WTC11 (cell line): Measurements from ENCODE around the gene KRTAP9-8. TPM values are rescaled to one million over a fixed set of nuclear protein-coding genes. Genes with fewer than 3 reads are reported as not detected.

Experiments
- ATAC-seq: fragments of 200-7000 bp; cut with Tn5 transposase; 2 replicates; pipeline ENCODE4 v1.10.0; 2021; ENCODE audit warnings: mild to moderate bottlenecking, moderate library complexity
- CTCF ChIA-PET: fragments of 300-600 bp; sonication (Branson Sonifier 250); formaldehyde crosslinking; loops from one replicate; lab custom pipeline; 2021; ENCODE audit warnings: antibody characterized with exemption; lab: Charles Lee
- POLR2A ChIA-PET: fragments of 350-600 bp; sonication (Branson Sonifier 250); formaldehyde crosslinking; loops from one replicate; lab custom pipeline; 2021; ENCODE audit warnings: antibody characterized with exemption; lab: Charles Lee
- DNase-seq: peaks from one replicate; pipeline ENCODE4 v3.0.0; 2021; ENCODE audit warnings: low spot score
- H3K27ac Mint-ChIP-seq: 2 replicates; pipeline ENCODE4 v1.8.0; 2021; ENCODE audit warnings: mixed read lengths
- H3K27me3 Mint-ChIP-seq: 2 replicates; pipeline ENCODE4 v1.8.0; 2021; ENCODE audit warnings: low read depth, mild to moderate bottlenecking, moderate library complexity, mixed read lengths
- H3K36me3 Mint-ChIP-seq: 2 replicates; pipeline ENCODE4 v1.8.0; 2021; ENCODE audit warnings: mixed read lengths
- H3K4me1 Mint-ChIP-seq: 2 replicates; pipeline ENCODE4 v1.8.0; 2022; ENCODE audit warnings: mixed read lengths
- H3K4me3 Mint-ChIP-seq: 2 replicates; pipeline ENCODE4 v1.8.0; 2021; ENCODE audit warnings: mild to moderate bottlenecking, moderate library complexity, mixed read lengths
- H3K9me3 Mint-ChIP-seq: 2 replicates; pipeline ENCODE4 v1.8.0; 2021; ENCODE audit warnings: mixed read lengths
- ATF6 ChIP-seq: sonication (generic); formaldehyde crosslinking; IDR thresholded peaks from 2 replicates; pipeline ENCODE4 v1.8.1; 2023; ENCODE audit warnings: mild to moderate bottlenecking, missing genetic modification reagents
- CBFB ChIP-seq: sonication (generic); formaldehyde crosslinking; IDR thresholded peaks from 2 replicates; pipeline ENCODE4 v1.8.1; 2022; ENCODE audit warnings: mild to moderate bottlenecking, low read depth, missing genetic modification reagents
- CREB1 ChIP-seq: sonication (generic); formaldehyde crosslinking; IDR thresholded peaks from 2 replicates; pipeline ENCODE4 v1.8.0; 2023; ENCODE audit warnings: mild to moderate bottlenecking, missing genetic modification reagents
- FOXP1 ChIP-seq: sonication (generic); formaldehyde crosslinking; IDR thresholded peaks from 2 replicates; pipeline ENCODE4 v1.8.0; 2022; ENCODE audit warnings: missing genetic modification reagents, mild to moderate bottlenecking, moderate library complexity, borderline replicate concordance
- GRHL2 ChIP-seq: fragments of 250-450 bp; sonication (Bioruptor Pico); IDR thresholded peaks from 2 replicates; pipeline ENCODE4 v1.8.0; 2022; ENCODE audit warnings: mild to moderate bottlenecking, moderate library complexity; ENCODE audit not compliant: insufficient replicate concordance, severe bottlenecking
- HMGXB4 ChIP-seq: sonication (generic); formaldehyde crosslinking; IDR thresholded peaks from 2 replicates; pipeline ENCODE4 v1.8.1; 2023; ENCODE audit warnings: mild to moderate bottlenecking, moderate library complexity, missing genetic modification reagents
- IRF2 ChIP-seq: sonication (generic); formaldehyde crosslinking; IDR thresholded peaks from 2 replicates; pipeline ENCODE4 v1.8.0; 2022; ENCODE audit warnings: low read depth, missing genetic modification reagents, borderline replicate concordance
- JAZF1 ChIP-seq: fragments of 250-450 bp; sonication (Bioruptor Pico); IDR thresholded peaks from 2 replicates; pipeline ENCODE4 v1.9.0; 2021; ENCODE audit warnings: moderate library complexity, mild to moderate bottlenecking, inconsistent platforms
- MAX ChIP-seq: sonication (generic); formaldehyde crosslinking; IDR thresholded peaks from 2 replicates; pipeline ENCODE4 v1.8.0; 2022; ENCODE audit warnings: mild to moderate bottlenecking, missing genetic modification reagents
- MLX ChIP-seq: sonication (generic); formaldehyde crosslinking; IDR thresholded peaks from 2 replicates; pipeline ENCODE4 v1.8.1; 2023; ENCODE audit warnings: mild to moderate bottlenecking, missing genetic modification reagents, moderate library complexity
- MYBL2 ChIP-seq: sonication (generic); formaldehyde crosslinking; IDR thresholded peaks from 2 replicates; pipeline ENCODE4 v1.8.1; 2023; ENCODE audit warnings: mild to moderate bottlenecking, moderate library complexity, missing genetic modification reagents
- NFATC4 ChIP-seq: fragments of 250-450 bp; sonication (Bioruptor Pico); IDR thresholded peaks from 2 replicates; pipeline ENCODE4 v1.9.0; 2021; ENCODE audit warnings: mild to moderate bottlenecking
- NFE2L1 ChIP-seq: sonication (generic); formaldehyde crosslinking; IDR thresholded peaks from 2 replicates; pipeline ENCODE4 v1.8.1; 2023; ENCODE audit warnings: missing genetic modification reagents
- NR1H2 ChIP-seq: sonication (generic); formaldehyde crosslinking; IDR thresholded peaks from 2 replicates; pipeline ENCODE4 v1.9.0; 2021; ENCODE audit warnings: mild to moderate bottlenecking, moderate library complexity, missing genetic modification reagents
- NR3C1 ChIP-seq: sonication (generic); formaldehyde crosslinking; conservative IDR thresholded peaks from 2 replicates; pipeline ENCODE4 v1.8.1; 2023; ENCODE audit warnings: low read depth, mild to moderate bottlenecking, missing genetic modification reagents
- PREB ChIP-seq: sonication (generic); formaldehyde crosslinking; IDR thresholded peaks from 2 replicates; pipeline ENCODE4 v1.8.1; 2022; ENCODE audit warnings: mild to moderate bottlenecking, missing genetic modification reagents, moderate library complexity, borderline replicate concordance
- PRRX2 ChIP-seq: fragments of 250-450 bp; sonication (Bioruptor Pico); IDR thresholded peaks from 2 replicates; pipeline ENCODE4 v1.8.0; 2021; ENCODE audit warnings: mild to moderate bottlenecking
- STAT6 ChIP-seq: sonication (generic); formaldehyde crosslinking; conservative IDR thresholded peaks from 2 replicates; pipeline ENCODE4 v1.8.1; 2023; ENCODE audit warnings: mild to moderate bottlenecking, low read depth, missing genetic modification reagents, moderate library complexity
- TEAD4 ChIP-seq: sonication (generic); formaldehyde crosslinking; IDR thresholded peaks from 2 replicates; pipeline ENCODE4 v1.8.0; 2022; ENCODE audit warnings: mild to moderate bottlenecking, missing genetic modification reagents
- USF1 ChIP-seq: sonication (generic); formaldehyde crosslinking; IDR thresholded peaks from 2 replicates; pipeline ENCODE4 v1.8.0; 2022; ENCODE audit warnings: mild to moderate bottlenecking, missing genetic modification reagents
- ZNF263 ChIP-seq: sonication (generic); formaldehyde crosslinking; IDR thresholded peaks from 2 replicates; pipeline ENCODE4 v1.8.1; 2022; ENCODE audit warnings: low read depth, mild to moderate bottlenecking, moderate library complexity, missing genetic modification reagents
- total RNA-seq: library from RNA; stranded (reverse); gene quantifications from 3 replicates; pipeline ENCODE4 v1.2.3, GENCODE V29; 2021
- TF ChIP-seq, protein P1 (sequence below): sonication (generic); formaldehyde crosslinking; IDR thresholded peaks from 2 replicates; pipeline ENCODE4 v1.8.0; 2022; ENCODE audit warnings: missing genetic modification reagents

Gene KRTAP9-8
- total RNA-seq, 1 experiment from 2014 or later: not detected

- TF ChIP-seq HMGXB4 (CRISPR knock-in tag): no peak
- TF ChIP-seq ZNF263 (CRISPR knock-in tag): no peak
- no peak for TF ChIP-seq NFE2L1 (CRISPR knock-in tag)
- TF ChIP-seq MLX (CRISPR knock-in tag): no peak
- no peak for TF ChIP-seq PREB (CRISPR knock-in tag)
- TF ChIP-seq CBFB (CRISPR knock-in tag): no peak
- no peak for TF ChIP-seq ATF6 (CRISPR knock-in tag)
- no peak for TF ChIP-seq MAX (CRISPR knock-in tag)
- TF ChIP-seq, protein P1, sequence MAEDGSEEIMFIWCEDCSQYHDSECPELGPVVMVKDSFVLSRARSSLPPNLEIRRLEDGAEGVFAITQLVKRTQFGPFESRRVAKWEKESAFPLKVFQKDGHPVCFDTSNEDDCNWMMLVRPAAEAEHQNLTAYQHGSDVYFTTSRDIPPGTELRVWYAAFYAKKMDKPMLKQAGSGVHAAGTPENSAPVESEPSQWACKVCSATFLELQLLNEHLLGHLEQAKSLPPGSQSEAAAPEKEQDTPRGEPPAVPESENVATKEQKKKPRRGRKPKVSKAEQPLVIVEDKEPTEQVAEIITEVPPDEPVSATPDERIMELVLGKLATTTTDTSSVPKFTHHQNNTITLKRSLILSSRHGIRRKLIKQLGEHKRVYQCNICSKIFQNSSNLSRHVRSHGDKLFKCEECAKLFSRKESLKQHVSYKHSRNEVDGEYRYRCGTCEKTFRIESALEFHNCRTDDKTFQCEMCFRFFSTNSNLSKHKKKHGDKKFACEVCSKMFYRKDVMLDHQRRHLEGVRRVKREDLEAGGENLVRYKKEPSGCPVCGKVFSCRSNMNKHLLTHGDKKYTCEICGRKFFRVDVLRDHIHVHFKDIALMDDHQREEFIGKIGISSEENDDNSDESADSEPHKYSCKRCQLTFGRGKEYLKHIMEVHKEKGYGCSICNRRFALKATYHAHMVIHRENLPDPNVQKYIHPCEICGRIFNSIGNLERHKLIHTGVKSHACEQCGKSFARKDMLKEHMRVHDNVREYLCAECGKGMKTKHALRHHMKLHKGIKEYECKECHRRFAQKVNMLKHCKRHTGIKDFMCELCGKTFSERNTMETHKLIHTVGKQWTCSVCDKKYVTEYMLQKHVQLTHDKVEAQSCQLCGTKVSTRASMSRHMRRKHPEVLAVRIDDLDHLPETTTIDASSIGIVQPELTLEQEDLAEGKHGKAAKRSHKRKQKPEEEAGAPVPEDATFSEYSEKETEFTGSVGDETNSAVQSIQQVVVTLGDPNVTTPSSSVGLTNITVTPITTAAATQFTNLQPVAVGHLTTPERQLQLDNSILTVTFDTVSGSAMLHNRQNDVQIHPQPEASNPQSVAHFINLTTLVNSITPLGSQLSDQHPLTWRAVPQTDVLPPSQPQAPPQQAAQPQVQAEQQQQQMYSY (CRISPR knock-in tag): no peak
- TF ChIP-seq FOXP1: no peak
- TF ChIP-seq GRHL2 (CRISPR knock-in tag): no peak
- no peak for TF ChIP-seq NR3C1 (CRISPR knock-in tag)
- no peak for TF ChIP-seq MYBL2 (CRISPR knock-in tag)
- TF ChIP-seq, all 79 proteins: peak for 0
Measured at GRCh38 chr17:41264599-41264998, 26.8 kb downstream of the KRTAP9-8 start (continued).

DNA sequence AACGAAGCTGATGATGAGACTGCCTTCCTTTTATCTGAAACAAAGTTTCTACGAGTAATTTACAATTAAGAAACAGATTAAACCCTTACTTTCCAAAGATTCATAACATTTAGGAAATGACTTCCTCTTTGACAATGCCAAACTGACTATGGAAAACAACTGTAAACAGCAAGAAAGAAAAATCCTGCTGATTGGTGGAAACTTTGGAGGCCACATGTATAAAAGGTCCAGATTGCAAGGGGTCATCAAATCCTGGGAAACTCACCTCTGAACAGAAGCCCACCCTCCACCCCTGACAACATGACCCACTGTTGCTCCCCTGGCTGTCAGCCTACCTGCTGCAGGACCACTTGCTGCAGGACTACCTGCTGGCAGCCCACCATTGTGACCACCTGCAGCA is 27.3 kb downstream of the KRTAP9-8 start, which contains the start of gene KRTAP9-6:
KRTAP9-6 (plus strand) TSS at position 301 of the 400 bp plus-strand sequence; CDS start at position 301, 0 bp downstream.
- ChIA-PET POLR2A (no interaction called here), CTCF (no interaction called here)
- Mint-ChIP-seq H3K36me3 (no peaks in the 10 kb centered on the region), H3K27ac (no peak within 1 kb of the TSS), H3K4me1 (no peaks in the 10 kb centered on the region), H3K4me3 (no peak within 1 kb of the TSS), H3K9me3 (no peaks in the 10 kb centered on the region), H3K27me3 (peaks cover 4% of the 10 kb centered on the region; the same call in 1 of the 2 replicates)
- DNase-seq (no peak), ATAC-seq (no peak)
- TF ChIP-seq PRRX2 (CRISPR knock-in tag) (no peak), NFATC4 (CRISPR knock-in tag) (no peak), CREB1 (CRISPR knock-in tag) (no peak), STAT6 (CRISPR knock-in tag) (no peak), NR1H2 (CRISPR knock-in tag) (no peak), PREB (CRISPR knock-in tag) (no peak), CBFB (CRISPR knock-in tag) (no peak), JAZF1 (CRISPR knock-in tag) (no peak), TEAD4 (no peak), USF1 (no peak), IRF2 (CRISPR knock-in tag) (no peak)
